Skeletal muscle cell (primary cell): ENCODE measurements around the gene ZMYND8.
"Not testable (repeated sequence)": the region's sequence is repeated elsewhere in the genome, so short reads cannot be mapped to it uniquely, and the experiment has no call there.

Experiments
- DNase-seq: peaks from one replicate; pipeline ENCODE4 v3.0.0-alpha.2; 2010; ENCODE audit warnings: low read depth
- H3K4me3 ChIP-seq: 2 replicates; pipeline ENCODE4 v1.5.1; 2011; ENCODE audit warnings: low read depth, mild to moderate bottlenecking, control low read depth, low read length, moderate library complexity

Gene ZMYND8

DNA sequence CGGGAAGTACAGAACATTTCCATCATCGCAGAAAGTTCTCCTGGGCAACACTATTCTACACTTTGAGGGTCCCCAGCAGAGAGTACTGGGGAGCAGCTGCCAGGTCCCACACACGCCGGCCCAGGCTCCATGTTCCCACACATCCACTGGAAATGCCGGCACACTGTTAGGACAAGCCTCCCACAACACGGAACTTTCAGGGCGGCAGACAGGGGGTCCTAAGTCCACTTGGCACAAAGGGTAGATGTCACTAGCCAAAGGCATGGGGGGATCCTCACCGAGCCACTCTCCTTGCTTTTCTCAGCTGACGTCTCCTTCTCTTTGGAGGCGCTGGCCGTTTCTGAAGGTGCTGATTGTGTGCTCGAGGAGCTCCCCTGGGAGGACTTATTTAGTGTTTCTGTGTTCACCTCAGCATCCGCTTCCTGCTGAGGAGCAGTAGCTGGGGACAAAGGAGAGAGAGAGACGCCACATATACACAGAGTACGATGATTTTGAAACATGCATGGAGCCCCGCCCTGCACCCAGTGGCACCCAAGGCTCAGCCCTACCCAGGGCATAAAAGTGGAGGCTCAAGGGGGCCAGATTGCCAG lies 135.4 kb downstream of the ZMYND8 start:
- DNase-seq = no peak
- no peak overlapping the region for H3K4me3 ChIP-seq

DNA sequence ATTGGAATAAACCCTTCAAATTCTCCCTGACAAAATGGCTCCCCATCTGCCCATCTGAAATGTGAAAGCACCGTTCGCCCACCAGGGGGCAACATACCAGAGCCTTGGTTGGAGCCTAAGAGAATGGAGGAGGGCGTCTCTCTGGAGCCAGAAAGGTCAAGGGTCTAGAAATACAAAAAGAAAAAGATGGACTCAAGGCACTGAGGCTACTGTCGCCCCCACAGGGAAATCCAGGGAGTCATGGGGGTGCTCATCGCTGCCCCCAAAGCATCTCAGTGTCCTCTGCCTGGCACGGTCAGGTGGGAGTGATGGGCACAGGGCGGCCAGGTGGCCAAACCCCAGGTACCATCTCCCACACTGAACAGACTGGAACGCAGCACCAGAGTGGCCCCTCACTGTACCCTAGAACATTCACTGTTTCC lies 136.3 kb downstream of the ZMYND8 start:
- no peak overlapping the region for H3K4me3 ChIP-seq
- no peak for DNase-seq

DNA sequence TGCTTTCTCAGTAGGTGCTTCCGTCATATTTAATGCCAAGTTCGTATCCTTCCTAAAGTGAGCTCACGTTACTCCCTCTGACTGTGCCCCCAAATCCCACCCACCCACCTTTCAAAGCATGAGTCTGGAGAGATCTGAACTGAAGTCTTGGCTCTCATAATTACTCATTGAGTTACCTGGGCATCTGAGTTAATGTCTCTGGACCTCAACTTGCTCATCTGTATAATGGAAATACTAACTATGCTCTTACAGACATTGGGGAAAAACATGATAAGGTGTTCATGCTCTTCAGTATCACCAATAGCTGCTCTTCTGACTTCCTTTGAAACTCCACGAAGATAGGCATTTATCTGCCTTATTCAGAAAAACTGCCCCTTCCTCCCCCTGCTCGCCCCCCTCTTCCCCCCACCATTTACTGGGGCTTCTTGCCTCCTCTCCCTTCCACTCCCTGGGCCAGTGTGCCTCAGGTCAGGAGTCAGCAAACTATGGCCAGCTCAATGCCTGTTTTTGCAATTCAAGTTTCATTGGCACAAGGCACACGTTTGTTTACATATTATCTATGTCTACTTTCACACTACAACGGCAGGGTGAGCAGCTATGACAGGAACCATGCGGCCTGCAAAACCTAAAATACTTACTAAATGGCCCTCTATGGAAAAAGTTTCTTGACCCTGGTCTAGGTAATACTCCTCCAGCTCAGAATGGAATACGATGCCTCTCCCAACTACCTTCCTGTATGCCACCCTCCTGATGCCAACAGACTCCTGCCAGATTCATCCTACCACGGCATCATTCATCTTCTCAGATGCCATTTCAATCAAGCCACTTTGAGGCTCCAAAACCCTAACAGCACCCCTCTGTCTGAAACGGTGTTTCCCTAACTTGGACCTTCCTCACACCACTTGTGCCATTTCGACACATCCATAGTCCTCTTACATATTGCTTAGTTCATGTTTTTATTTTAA lies 138.7 kb downstream of the ZMYND8 start:
- no peak for DNase-seq
- H3K4me3 ChIP-seq = no peak overlapping the region

DNA sequence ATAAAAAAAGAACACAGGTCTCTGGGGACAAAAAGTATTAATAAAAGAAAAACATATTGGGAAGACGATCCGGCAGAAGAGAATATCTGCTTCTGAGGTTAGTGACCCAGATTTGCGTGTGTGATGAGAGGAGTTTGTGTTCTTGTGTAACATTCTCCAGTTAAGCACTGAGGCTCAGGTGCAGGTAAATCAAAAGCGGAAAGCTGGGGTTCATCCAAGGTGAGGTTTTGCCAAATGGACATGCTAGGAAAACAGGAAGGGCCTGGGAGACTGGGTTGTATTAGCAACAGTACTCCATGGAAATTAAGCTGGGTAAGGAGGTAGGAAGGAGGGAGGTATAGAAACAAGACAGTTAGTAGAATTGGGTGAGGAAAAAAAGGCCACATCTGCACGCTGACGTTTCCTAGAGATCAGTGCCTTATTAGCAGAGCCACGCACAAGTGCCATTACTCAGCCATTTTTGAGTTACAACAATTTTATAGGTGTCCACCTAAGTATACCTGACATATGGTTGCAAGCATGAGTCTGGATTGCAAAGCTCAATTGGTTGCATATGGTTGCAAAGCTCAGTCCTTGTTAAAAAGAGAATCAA lies 139.6 kb downstream of the ZMYND8 start:
- no peak overlapping the region for H3K4me3 ChIP-seq
- no peak for DNase-seq

DNA sequence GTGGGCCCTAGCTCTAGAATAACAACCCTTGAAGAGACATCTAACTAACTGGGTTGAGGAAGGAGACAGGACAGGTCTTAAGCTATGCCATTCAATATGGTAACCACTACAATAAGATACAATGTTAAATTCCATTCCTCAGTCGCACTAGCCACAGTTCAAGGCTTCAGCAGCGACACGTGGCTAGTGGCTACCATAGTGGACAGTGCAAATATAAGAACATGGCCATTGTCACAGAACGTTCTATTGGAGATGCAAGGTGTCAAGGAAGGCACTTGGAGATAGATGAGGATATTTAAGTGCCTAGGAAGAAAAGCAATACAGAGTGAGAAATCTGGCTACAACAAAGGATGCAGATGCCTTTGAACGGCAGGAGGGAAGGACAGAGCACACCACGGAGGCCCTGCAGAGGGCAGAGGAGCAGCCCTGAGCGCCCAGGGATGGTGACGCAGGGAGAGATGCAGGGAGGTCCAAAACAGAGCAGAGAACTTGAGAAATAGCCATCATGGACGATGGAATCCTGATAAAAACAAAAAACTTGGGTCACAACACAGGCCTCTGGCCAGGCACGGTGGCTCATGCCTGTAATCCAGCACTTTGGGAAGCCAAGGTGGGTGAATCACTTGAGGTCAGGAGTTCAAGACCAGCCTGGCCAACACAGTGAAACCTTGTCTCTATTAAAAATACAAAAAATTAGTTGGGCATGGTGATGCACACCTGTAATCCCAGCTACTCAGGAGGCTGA lies 140.7 kb downstream of the ZMYND8 start:
- no peak for DNase-seq
- no peak overlapping the region for H3K4me3 ChIP-seq

DNA sequence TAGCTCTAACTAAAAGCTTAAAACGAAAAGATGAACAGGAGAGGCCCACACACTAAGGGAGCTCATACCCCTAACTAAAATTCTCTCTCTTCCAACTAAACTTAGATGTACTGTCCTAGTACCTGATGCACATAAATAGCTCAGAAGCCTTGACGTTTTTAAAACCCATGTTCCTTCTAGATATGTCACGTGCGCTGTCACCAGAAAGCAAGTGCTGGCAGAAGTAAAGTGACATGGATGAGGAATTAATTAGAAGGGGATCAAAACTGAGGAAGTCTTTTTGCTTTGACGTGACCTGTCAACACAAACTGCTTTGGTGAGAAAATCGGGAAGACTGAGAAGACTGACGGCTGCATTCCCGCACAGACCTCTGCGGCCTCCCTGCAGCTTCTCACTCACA lies 142.5 kb downstream of the ZMYND8 start:
- DNase-seq = no peak
- no peak overlapping the region for H3K4me3 ChIP-seq

DNA sequence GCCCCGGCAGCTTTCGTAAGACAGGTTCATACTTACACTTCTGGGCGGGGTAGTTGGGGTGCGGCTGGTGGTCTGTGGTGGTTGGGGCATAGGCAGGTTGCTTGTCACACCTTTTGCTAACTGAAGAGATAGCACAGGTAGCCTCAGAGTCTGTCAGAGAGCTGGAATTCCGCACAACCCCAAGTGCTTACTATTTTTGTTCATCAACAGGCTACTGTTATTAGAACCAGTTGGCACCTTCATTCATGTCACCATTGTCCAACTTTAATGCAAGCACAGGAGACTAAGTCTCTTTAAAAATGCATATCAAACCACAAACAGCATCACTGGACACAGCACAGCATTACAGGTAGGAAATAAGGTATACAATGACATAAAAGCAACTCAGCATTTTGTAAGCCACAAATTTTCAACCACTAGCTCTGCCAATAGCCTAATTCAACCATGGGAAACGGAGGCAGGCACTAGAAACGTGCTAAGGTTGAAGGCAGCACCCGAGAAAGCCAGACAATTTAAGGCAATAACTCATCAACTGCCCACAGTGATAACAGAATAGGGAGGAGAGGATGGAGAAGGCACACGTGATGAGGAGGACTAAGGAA lies 143.8 kb downstream of the ZMYND8 start:
- no peak overlapping the region for H3K4me3 ChIP-seq

DNA sequence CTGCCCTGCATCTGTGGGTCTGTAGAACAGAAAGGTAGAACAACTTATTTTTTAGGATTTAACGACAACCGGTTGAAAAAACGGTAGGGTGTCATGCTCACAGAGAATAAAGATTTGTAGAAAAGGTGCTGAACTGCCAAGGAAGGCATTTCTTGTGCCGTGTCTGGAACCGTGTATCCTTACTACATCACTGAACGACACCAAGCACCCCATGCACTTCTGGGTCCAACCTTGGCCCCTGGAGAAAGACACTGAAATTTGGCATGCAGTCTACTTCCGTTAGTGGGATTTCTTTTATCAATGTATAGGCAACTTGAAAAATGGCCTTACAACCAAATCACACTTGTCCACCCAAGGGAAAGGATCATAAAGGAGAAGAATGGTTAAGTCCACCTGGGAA lies 145.5 kb downstream of the ZMYND8 start:
- no peak for DNase-seq
- H3K4me3 ChIP-seq = no peak overlapping the region

More for the DNA sequence above, 143.8 kb downstream of the ZMYND8 start:
- DNase-seq = no peak

DNA sequence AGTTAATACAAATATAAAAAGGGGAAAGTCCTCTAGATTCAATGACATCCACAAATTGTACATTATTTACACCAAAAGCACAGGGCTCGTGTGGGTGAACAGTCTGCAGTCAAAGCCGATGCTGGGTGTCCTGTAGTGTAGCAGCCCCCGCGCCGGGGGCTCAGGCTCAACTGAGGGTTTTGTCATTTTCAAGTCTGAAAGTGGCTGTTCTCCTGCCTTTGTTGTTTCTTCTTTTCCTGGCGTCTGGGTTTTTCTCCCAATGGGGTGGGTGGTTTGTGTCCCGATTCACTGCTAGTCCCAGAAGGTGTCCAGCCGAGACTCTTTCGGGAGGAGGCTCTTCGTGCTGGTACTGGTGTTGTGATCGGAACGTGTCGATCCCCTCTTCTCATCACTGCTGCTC lies 146.0 kb downstream of the ZMYND8 start:
- no peak overlapping the region for H3K4me3 ChIP-seq
- DNase-seq = no peak

DNA sequence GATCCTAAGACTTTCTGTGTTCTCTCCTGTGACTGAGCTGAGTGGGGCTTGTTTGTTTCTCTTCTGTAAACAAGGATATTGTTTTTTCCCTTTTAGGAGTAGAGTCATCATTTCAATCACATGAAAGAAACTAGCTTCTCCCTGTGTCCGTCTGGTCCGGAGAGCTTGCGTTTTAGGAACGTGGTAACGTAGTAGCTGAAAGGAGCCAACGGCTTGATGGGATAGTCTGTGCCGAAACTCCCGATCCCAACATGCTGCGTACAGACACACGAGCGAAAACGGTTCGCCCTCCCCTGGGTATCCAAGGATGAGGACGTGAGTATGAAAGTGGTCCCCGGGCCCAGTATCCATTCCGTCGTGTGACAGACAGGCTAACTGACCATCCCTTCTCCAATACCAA lies 146.5 kb downstream of the ZMYND8 start:
- no peak overlapping the region for H3K4me3 ChIP-seq
- DNase-seq = no peak

DNA sequence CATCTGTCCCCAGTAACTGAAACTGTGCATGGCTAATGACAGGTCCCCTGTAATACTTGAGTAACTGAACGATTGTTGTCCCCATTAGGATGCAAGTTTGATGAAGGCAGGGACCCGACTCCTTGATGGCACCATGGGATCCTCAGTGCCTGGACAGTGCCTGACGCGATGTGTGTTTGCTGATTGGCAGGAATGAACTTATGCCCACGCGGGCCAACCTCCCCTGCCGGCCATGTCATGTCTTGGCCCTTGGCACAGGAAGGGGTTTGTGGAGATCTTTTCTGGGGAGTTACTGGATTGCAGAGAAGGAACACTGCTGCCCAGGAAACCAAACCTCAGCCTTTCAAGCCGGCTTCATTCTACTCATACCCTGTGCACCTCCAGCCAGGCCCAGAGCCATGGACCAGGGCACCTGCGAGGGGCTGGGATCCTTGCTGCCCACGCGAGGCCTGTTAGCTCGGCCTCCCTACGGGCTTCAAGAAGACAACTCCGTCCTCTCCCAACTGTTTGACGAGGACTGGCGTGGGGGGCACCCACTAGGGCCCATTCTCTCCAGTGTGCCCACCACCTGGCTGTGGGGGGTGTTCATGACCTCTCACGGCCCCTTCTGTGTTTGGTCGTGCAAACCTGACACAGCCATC lies 147.8 kb downstream of the ZMYND8 start:
- no peak for DNase-seq

DNA sequence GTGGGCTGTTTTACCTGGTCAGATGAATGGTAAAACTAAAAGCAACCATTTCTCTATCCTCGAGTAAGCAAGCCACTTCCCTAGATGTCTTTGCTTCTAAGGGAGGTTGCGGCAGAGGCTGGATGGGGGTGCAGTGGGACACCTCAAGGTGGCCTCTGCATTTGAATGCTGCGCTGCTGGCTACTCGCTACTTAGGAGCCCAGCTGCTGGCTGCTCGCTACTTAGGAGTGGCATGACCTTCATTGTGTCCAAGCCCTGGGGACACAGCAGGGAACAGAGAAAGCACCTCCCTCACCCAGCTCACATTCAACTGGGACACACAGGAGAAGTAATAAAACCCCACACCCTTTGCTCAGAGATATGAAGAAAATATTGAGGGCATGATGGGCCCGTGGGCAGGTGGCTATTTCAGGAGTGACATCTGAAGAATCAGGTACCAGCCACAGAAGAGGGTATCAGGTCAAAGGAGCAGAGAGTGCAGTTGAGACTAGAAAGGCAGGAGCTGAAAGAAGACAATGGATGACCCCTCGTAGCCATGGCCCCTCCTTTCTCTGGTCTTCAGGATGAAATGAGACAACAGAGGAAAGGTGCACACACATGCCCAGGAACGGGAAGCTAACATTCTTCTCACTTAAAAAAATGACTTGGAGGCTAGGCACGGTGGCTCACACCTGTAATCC lies 149.4 kb downstream of the ZMYND8 start:
- H3K4me3 ChIP-seq = no peak overlapping the region
- no peak for DNase-seq

More for the DNA sequence above, 147.8 kb downstream of the ZMYND8 start:
- no peak overlapping the region for H3K4me3 ChIP-seq

DNA sequence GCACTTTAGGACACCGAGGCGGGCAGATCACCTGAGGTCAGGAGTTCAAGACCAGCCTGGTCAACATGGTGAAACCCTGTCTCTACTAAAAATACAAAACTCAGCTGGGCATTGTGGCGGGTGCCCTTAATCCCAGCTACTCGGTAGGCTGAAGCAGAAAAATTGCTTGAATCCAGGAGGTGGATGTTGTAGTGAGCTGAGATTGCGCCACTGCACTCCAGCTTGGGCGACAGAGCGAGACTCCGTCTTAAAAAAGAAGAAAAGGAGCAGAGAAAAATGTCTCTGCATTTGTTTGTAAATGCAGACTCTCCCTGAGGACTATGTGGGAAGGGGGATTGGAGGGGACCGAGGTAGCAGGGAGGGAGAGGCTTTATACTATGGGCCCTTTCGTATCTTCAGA lies 149.9 kb downstream of the ZMYND8 start:
- not testable (repeated sequence) for DNase-seq

DNA sequence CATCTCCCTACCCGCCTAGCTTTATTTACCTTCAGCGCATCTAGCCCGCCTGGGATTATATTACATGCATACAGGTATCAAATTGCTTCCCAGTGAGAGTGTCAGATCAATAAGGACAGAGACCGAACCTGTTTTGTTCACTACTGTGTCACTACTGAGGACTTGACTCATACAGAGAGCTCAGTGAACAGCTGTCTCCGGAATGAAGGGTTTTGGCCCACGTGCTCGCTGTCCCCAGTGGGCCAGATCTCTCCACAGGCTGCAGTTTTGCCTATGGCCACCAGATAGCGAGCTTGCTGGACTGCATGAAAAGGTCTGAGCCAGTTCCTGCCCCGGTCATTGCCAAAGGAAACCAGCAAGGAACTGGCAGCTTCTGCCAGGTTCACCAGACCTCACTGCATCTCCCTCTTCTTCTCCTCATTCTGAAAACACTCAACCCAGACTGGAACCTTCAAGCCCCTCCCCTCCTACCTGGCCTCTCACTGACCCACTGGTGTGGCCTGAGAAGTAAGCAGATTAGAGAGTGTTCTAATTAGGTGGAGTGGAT lies 150.8 kb downstream of the ZMYND8 start:
- H3K4me3 ChIP-seq = no peak overlapping the region
- DNase-seq = peak; percentile 56

More for the DNA sequence above, 149.9 kb downstream of the ZMYND8 start:
- H3K4me3 ChIP-seq = not testable (repeated sequence)

DNA sequence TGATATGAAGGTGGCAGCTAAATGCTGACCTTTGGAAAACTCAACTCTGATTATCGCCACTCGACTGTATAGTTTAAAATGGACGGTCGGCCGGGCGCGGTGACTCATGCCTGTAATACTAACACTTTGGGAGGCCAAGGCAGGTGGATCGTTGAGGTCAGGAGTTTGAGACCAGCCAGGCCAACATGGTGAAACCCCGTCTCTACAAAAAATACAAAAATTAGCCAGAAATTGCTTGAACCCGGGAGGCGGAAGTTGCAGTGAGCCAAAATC lies 151.7 kb downstream of the ZMYND8 start:
- not testable (repeated sequence) for DNase-seq, H3K4me3 ChIP-seq

DNA sequence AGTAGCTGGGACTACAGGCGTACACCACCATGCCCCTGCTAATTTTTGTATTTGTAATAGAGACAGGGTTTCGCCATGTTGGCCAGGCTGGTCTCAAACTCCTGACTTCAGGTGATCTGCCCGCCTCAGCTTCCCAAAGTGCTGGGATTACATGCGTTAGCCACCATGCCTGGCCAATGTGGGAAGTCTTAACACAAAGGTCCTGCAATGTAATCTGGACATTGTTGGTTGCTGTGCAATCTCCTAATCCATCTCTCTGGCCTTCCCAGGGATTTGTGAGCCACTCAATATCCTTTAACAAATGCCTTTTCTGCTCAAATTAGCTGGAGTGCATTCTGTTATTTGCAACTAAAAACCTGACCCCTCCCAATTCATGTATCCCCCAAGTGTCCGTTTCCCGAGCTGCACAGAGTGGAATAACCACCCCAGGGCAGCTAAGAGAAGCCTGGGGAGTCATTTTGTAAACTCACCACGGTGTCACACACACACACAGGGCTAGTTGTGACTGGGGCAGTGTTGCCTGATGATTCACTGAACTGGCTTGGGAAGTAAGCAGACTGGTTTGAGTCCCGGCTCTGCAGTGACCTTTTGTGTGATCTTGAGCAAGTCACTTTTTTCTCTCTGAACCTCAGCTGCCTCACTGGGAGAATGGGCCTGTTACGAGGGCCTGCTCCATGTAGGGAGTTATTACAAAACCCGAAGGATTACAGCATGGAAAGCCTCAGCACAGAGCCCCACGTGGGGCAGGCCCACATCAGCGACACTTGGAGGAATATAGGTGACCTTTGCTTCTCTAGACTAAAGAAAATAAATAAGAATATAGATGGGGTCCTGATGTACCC lies 152.3 kb downstream of the ZMYND8 start:
- DNase-seq = no peak
- H3K4me3 ChIP-seq = no peak overlapping the region
